K562 (cell line): ENCODE results near the gene SEPTIN2. TPM values are rescaled to one million over a fixed set of nuclear protein-coding genes. Genes with fewer than 3 reads are reported as not detected.

Source experiments
- C11orf30 ChIP-seq: fragments of 450-650 bp; IDR thresholded peaks from 2 replicates; pipeline ENCODE4 v1.6.1; 2016; ENCODE audit warnings: low read depth, mild to moderate bottlenecking
- CSDE1 ChIP-seq, 2 experiments: fragments of 450-650 bp; IDR thresholded peaks; 2 replicates each; pipeline ENCODE4 v1.6.1; 2016; ENCODE audit warnings: mild to moderate bottlenecking in 1 of 2
- GTF2E2 ChIP-seq: fragments of 200-800 bp; sonication (Bioruptor generic); IDR thresholded peaks from 2 replicates; pipeline ENCODE4 v1.6.1; 2016; ENCODE audit warnings: missing genetic modification characterization, missing compliant biosample characterization
- HNRNPH1 ChIP-seq: fragments of 200-400 bp; formaldehyde crosslinking; optimal IDR thresholded peaks from 2 replicates; pipeline ENCODE3; 2017; ENCODE audit warnings: low read depth, mild to moderate bottlenecking, low read length, moderate library complexity
- LARP7 ChIP-seq: fragments of 450-650 bp; IDR thresholded peaks from 2 replicates; pipeline ENCODE4 v1.6.1; 2016
- LCOR ChIP-seq: sonication (generic); formaldehyde crosslinking; IDR thresholded peaks from 2 replicates; pipeline ENCODE4 v1.8.0; 2022; ENCODE audit warnings: mild to moderate bottlenecking, missing genetic modification reagents
- PHB ChIP-seq: fragments of 250-450 bp; sonication (Bioruptor Pico); IDR thresholded peaks from 2 replicates; pipeline ENCODE4 v1.5.0; 2021
- PHF8 ChIP-seq: fragments of 200-600 bp; sonication (generic); IDR thresholded peaks from 2 replicates; pipeline ENCODE4 v1.6.1; 2012; ENCODE audit warnings: mixed run types, mild to moderate bottlenecking, inconsistent platforms, low read length, moderate library complexity, borderline replicate concordance
- POLR2G ChIP-seq: fragments of 200-400 bp; formaldehyde crosslinking; IDR thresholded peaks from 2 replicates; pipeline ENCODE4 v1.6.1; 2017; ENCODE audit warnings: low read depth, mild to moderate bottlenecking, antibody characterized with exemption, low read length, moderate library complexity
- PPARD ChIP-seq: fragments of 250-450 bp; sonication (Bioruptor Pico); IDR thresholded peaks from 2 replicates; pipeline ENCODE4 v1.8.0; 2022; ENCODE audit warnings: inconsistent platforms, mild to moderate bottlenecking, moderate library complexity
- PRMT5 ChIP-seq: sonication (generic); formaldehyde crosslinking; IDR thresholded peaks from 2 replicates; pipeline ENCODE4 v1.5.0; 2020; ENCODE audit warnings: missing genetic modification reagents
- SRSF7 ChIP-seq: fragments of 200-400 bp; formaldehyde crosslinking; optimal IDR thresholded peaks from 2 replicates; pipeline ENCODE3; 2017; ENCODE audit warnings: mild to moderate bottlenecking, low read depth, low read length
- ZKSCAN3 ChIP-seq: fragments of 250-450 bp; sonication (Bioruptor Pico); IDR thresholded peaks from 2 replicates; pipeline ENCODE4 v1.4.0; 2020
- ZNF785 ChIP-seq: fragments of 250-450 bp; sonication (Bioruptor Pico); IDR thresholded peaks from 2 replicates; pipeline ENCODE4 v1.4.0; 2020; ENCODE audit warnings: mild to moderate bottlenecking
- polyA plus RNA-seq, 8 experiments: library from polyadenylated mRNA; depleted of rRNA in 4 of 8; stranded (reverse) in 5 of 8; unstranded in 3 of 8; fragments of >200 nt; fragmentation: Nextera tagmentation in 2 of 8; fragmentation: Illumina TruSeq in 1 of 8; extraction: Ambion mirVana in 2 of 8; extraction: Trizol in 1 of 8; gene quantifications; 2 replicates each; pipeline versions ENCODE4 v1.2.1 to v1.2.3, GENCODE V29; 2011 to 2014; ENCODE audit warnings: inconsistent platforms in 1 of 8, missing spikeins in 1 of 8
- total RNA-seq, 7 experiments: library from RNA; depleted of rRNA in 6 of 7; stranded (reverse); fragments of >200 nt in 6 of 7; fragmentation: Illumina TruSeq in 2 of 7; extraction: Trizol in 2 of 7; gene quantifications; 2 replicates each; pipeline versions ENCODE4 v1.2.1 to v1.2.3, GENCODE V29; 2011 to 2021; ENCODE audit warnings: low replicate concordance in 1 of 7
- TF ChIP-seq, protein P1 (sequence below): fragments of 250-450 bp; sonication (Bioruptor Pico); IDR thresholded peaks from 2 replicates; pipeline ENCODE4 v1.5.0; 2021; ENCODE audit warnings: mild to moderate bottlenecking, moderate library complexity
- TF ChIP-seq, protein P2 (sequence below), 2 experiments: fragments of 150-350 bp in 1 of 2; IDR thresholded peaks; 2 replicates each; pipeline ENCODE4 v1.6.1; 2012 to 2016; ENCODE audit warnings: low read depth in 2 of 2, low read length in 2 of 2, mild to moderate bottlenecking in 1 of 2, moderate library complexity in 1 of 2
- TF ChIP-seq, protein P3 (sequence below): sonication (generic); formaldehyde crosslinking; IDR thresholded peaks from 2 replicates; pipeline ENCODE4 v1.8.0; 2022; ENCODE audit warnings: missing genetic modification reagents, mild to moderate bottlenecking, borderline replicate concordance
- TF ChIP-seq, protein P4 (sequence below): sonication (generic); formaldehyde crosslinking; IDR thresholded peaks from 2 replicates; pipeline ENCODE4 v1.9.0; 2022; ENCODE audit warnings: mild to moderate bottlenecking, missing genetic modification reagents
- TF ChIP-seq, protein P5 (sequence below): fragments of 450-650 bp; formaldehyde crosslinking; IDR thresholded peaks from 2 replicates; pipeline ENCODE4 v1.4.0; 2022; ENCODE audit warnings: mild to moderate bottlenecking, moderate library complexity

Gene SEPTIN2
- total and polyA plus RNA-seq, 9 of the 15 experiments (the other 6 are each of a cell fraction or from before 2014, with no cell fraction given) = 121 to 367 (median 166) TPM

DNA sequence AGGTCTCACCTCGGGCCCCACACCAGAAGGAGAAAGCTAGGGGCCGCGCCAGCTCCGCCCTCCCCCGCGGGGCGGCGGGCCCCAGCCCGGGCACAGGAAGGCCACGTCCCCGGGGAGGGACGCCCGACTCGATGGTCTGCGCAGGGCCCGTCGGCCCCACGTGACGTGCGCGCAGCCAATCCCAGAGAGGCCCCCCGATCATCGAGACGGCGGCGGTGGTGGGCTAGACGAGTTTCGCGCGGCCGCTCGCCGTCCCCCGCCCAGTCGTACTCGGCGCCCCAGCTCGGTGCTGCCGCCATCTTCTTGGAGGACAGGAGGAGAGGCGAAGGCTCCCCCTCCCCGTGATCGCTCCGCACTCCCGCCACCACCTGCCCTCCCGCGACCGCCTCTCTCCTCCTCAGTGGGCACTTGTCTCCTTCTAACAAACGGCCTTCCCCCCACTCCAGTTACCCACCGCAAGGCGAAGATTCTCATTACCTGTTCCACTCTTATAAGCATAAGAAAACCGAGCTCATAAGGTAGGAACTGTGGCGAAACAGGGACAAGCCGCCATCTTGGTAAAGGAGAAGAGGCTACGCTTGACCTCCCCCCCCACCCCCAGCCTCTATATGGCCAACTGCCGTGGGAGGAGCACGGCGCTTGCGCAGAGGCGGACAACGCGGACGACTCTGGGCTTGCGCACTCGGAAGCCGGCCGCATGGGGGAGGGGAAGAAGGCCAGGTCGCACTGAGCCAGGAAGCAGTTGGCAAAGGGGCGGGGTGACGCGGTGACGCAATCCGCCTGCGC, 439 bp upstream of the SEPTIN2 start, which contains the start of gene HDLBP (continued):
- TF ChIP-seq HNRNPH1 = no peak
- no peak for TF ChIP-seq PPARD (CRISPR knock-in tag)
- peak; percentile 56 for TF ChIP-seq C11orf30
- TF ChIP-seq PRMT5 (CRISPR knock-in tag) = no peak
- TF ChIP-seq LARP7 = 0 out of 2 replicates have a peak, but pooled peaks have one; percentile 13
- no peak for TF ChIP-seq PHB (CRISPR knock-in tag)
- peak; percentile 96 for TF ChIP-seq POLR2G
- TF ChIP-seq, protein P1, sequence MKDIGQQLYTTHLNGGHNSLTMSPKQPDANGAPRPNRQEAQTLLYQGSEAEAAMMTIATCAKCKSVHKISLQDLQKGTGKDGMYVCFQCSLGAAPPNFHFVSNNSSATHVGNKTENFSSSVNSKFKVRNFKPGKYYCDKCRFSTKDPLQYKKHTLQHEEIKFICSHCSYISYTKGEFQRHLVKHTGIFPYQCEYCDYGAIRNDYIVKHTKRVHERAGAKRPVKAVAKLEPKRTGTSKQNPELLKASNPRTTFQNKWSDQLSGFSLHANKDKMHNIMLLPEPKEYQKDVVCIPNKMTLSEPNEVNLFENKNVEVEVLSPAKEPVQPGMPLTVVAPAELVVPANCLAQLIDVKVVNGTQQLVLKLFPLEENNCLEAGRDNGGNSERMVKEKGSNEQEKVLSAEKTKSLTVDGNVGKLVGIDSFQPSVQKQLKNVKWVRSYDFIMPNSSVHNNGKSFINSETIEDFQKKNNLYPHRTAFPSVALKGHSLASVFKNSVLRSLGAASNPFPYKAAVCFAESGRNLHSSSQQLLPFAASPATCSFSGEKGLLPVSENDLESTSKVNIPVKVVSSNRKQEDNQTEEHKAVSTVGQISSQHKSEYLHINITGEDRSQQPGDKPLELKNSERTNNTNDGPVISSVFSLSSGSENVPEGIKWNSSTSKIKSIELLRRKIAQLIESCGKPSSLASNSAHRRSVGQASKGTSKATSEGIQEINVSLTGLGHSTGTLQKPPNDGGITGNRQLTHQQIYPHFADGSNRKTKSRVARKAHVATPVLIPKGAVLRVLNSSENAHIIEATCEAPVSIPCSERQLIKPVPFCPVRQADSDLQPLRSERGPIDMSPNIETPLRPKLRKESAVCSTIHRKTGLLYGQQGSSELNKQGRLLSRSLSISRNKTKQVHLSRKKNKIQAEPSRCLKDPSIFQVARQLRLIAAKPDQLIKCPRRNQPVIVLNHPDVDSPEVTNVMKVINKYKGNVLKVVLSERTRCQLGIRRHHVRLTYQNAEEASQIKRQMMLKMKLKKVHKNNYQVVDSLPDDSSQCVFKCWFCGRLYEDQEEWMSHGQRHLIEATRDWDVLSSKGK (CRISPR knock-in tag) = no peak
- TF ChIP-seq LCOR (CRISPR knock-in tag) = 0 out of 2 replicates have a peak, but pooled peaks have one; percentile 43
- no peak for TF ChIP-seq ZKSCAN3 (CRISPR knock-in tag)
- TF ChIP-seq PHF8 = peak; percentile 72
- TF ChIP-seq, protein P2, sequence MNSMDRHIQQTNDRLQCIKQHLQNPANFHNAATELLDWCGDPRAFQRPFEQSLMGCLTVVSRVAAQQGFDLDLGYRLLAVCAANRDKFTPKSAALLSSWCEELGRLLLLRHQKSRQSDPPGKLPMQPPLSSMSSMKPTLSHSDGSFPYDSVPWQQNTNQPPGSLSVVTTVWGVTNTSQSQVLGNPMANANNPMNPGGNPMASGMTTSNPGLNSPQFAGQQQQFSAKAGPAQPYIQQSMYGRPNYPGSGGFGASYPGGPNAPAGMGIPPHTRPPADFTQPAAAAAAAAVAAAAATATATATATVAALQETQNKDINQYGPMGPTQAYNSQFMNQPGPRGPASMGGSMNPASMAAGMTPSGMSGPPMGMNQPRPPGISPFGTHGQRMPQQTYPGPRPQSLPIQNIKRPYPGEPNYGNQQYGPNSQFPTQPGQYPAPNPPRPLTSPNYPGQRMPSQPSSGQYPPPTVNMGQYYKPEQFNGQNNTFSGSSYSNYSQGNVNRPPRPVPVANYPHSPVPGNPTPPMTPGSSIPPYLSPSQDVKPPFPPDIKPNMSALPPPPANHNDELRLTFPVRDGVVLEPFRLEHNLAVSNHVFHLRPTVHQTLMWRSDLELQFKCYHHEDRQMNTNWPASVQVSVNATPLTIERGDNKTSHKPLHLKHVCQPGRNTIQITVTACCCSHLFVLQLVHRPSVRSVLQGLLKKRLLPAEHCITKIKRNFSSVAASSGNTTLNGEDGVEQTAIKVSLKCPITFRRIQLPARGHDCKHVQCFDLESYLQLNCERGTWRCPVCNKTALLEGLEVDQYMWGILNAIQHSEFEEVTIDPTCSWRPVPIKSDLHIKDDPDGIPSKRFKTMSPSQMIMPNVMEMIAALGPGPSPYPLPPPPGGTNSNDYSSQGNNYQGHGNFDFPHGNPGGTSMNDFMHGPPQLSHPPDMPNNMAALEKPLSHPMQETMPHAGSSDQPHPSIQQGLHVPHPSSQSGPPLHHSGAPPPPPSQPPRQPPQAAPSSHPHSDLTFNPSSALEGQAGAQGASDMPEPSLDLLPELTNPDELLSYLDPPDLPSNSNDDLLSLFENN (IDR thresholded peaks at IDR 0.05; ENCODE audit: low read depth in 2 of 2, low read length in 2 of 2) = no peak
- no peak for TF ChIP-seq ZNF785
- TF ChIP-seq CSDE1 (IDR thresholded peaks at IDR 0.05) = no peak
- TF ChIP-seq, protein P3, sequence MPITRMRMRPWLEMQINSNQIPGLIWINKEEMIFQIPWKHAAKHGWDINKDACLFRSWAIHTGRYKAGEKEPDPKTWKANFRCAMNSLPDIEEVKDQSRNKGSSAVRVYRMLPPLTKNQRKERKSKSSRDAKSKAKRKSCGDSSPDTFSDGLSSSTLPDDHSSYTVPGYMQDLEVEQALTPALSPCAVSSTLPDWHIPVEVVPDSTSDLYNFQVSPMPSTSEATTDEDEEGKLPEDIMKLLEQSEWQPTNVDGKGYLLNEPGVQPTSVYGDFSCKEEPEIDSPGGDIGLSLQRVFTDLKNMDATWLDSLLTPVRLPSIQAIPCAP (CRISPR knock-in tag) = no peak
- TF ChIP-seq, protein P4, sequence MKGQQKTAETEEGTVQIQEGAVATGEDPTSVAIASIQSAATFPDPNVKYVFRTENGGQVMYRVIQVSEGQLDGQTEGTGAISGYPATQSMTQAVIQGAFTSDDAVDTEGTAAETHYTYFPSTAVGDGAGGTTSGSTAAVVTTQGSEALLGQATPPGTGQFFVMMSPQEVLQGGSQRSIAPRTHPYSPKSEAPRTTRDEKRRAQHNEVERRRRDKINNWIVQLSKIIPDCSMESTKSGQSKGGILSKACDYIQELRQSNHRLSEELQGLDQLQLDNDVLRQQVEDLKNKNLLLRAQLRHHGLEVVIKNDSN (CRISPR knock-in tag) = peak; percentile 98
- TF ChIP-seq, protein P5, sequence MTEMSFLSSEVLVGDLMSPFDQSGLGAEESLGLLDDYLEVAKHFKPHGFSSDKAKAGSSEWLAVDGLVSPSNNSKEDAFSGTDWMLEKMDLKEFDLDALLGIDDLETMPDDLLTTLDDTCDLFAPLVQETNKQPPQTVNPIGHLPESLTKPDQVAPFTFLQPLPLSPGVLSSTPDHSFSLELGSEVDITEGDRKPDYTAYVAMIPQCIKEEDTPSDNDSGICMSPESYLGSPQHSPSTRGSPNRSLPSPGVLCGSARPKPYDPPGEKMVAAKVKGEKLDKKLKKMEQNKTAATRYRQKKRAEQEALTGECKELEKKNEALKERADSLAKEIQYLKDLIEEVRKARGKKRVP (CRISPR knock-in tag) = no peak; the same call in 1 of the 2 replicates
- TF ChIP-seq SRSF7 = no peak
- TF ChIP-seq GTF2E2 = peak; percentile 65; the same call in 1 of the 2 replicates
